GM12892 (cell line): ENCODE measurements around the gene ARID2.

Experiments
- DNase-seq: peaks from one replicate; pipeline ENCODE4 v3.0.0; 2011; ENCODE audit not compliant: insufficient read length
- FAIRE-seq: peaks from 2 replicates; lab custom pipeline; 2011; peaks lifted over from hg19 to GRCh38; lab: Jason Lieb, UNC
- POLR2A ChIP-seq: IDR thresholded peaks from 2 replicates; pipeline ENCODE4 v1.6.1; 2011; ENCODE audit warnings: low read depth, low read length, control low read depth
- POLR2AphosphoS5 ChIP-seq: IDR thresholded peaks from 2 replicates; pipeline ENCODE4 v1.6.1; 2011; ENCODE audit warnings: low read depth, low read length, control low read depth
- TAF1 ChIP-seq: IDR thresholded peaks from 2 replicates; pipeline ENCODE4 v1.6.1; 2011; ENCODE audit warnings: low read depth, mild to moderate bottlenecking, control low read depth, low read length, borderline replicate concordance

The ARID2 gene

GRCh38 chr12:45883187-45883586, 153.7 kb downstream of the ARID2 start:
- DNase-seq: no peak
- no peak for TF ChIP-seq TAF1
- no peak for TF ChIP-seq POLR2A
- TF ChIP-seq POLR2AphosphoS5: no peak
- no peak for FAIRE-seq

GRCh38 chr12:45886685-45887084, 157.2 kb downstream of the ARID2 start:
- TF ChIP-seq POLR2AphosphoS5 (no peak), TAF1 (no peak), POLR2A (no peak)
- DNase-seq (no peak), FAIRE-seq (no peak)

GRCh38 chr12:45887544-45887943, 158.0 kb downstream of the ARID2 start:
- no peak for TF ChIP-seq TAF1
- TF ChIP-seq POLR2AphosphoS5: no peak
- TF ChIP-seq POLR2A: no peak
- FAIRE-seq: no peak
- DNase-seq: no peak

GRCh38 chr12:45890276-45890675, 160.8 kb downstream of the ARID2 start:
- no peak for TF ChIP-seq POLR2A
- TF ChIP-seq POLR2AphosphoS5: no peak
- TF ChIP-seq TAF1: no peak
- FAIRE-seq: no peak
- DNase-seq: no peak

- no peak for FAIRE-seq
- no peak for DNase-seq
- TF ChIP-seq TAF1 (no peak), POLR2AphosphoS5 (no peak), POLR2A (no peak)
Measured at GRCh38 chr12:45893240-45893639, 163.7 kb downstream of the ARID2 start.

GRCh38 chr12:45895961-45896360, 166.5 kb downstream of the ARID2 start:
- no peak for TF ChIP-seq POLR2A
- TF ChIP-seq POLR2AphosphoS5: no peak
- TF ChIP-seq TAF1: no peak
- FAIRE-seq (no peak), DNase-seq (no peak)

- DNase-seq (no peak), FAIRE-seq (no peak)
- TF ChIP-seq TAF1 (no peak), POLR2A (no peak), POLR2AphosphoS5 (no peak)
Measured at GRCh38 chr12:45898094-45898493, 168.6 kb downstream of the ARID2 start.

- DNase-seq: no peak
- FAIRE-seq: no peak
- TF ChIP-seq POLR2A (no peak), POLR2AphosphoS5 (no peak), TAF1 (no peak)
Measured at GRCh38 chr12:45907955-45908354, 178.4 kb downstream of the ARID2 start.

GRCh38 chr12:45909041-45909713, 179.7 kb downstream of the ARID2 start:
- FAIRE-seq (no peak), DNase-seq (no peak)
- TF ChIP-seq TAF1 (no peak), POLR2A (no peak)

GRCh38 chr12:45912774-45913173, 183.3 kb downstream of the ARID2 start:
- TF ChIP-seq POLR2A (no peak), TAF1 (no peak), POLR2AphosphoS5 (no peak)
- FAIRE-seq (no peak), DNase-seq (no peak)

GRCh38 chr12:45913631-45914030, 184.1 kb downstream of the ARID2 start:
- FAIRE-seq (no peak), DNase-seq (no peak)
- TF ChIP-seq POLR2AphosphoS5 (no peak), TAF1 (no peak), POLR2A (no peak)

GRCh38 chr12:45914090-45914489, 184.6 kb downstream of the ARID2 start:
- no peak for TF ChIP-seq TAF1
- peak; percentile 31; the same call in 1 of the 2 replicates for TF ChIP-seq POLR2A
- DNase-seq (no peak), FAIRE-seq (no peak)

GRCh38 chr12:45915405-45915804, 185.9 kb downstream of the ARID2 start:
- TF ChIP-seq TAF1: no peak
- TF ChIP-seq POLR2A: peak; percentile 41
- FAIRE-seq (no peak), DNase-seq (no peak)
